T-helper 17 cell (primary cell): ENCODE results near the gene TMEM88. TPM values are rescaled to one million over a fixed set of nuclear protein-coding genes. Genes with fewer than 3 reads are reported as not detected.
A peak's percentile ranks its signal among the peaks of the same experiment; 100 is the strongest.
"Not testable (repeated sequence)": the region's sequence is repeated elsewhere in the genome, so short reads cannot be mapped to it uniquely, and the experiment has no call there.

ENCODE experiments used
- ATAC-seq: fragments of 150-1000 bp; cut with Tn5 transposase; 2 replicates; pipeline ENCODE4 v1.10.0; 2021; ENCODE audit warnings: mild to moderate bottlenecking, moderate library complexity
- DNase-seq, 3 donors: peaks; one replicate each; pipeline versions ENCODE4 v3.0.0 to v3.0.0-alpha.2; 2020 to 2021
- H3K9me3 ChIP-seq: one replicate; pipeline ENCODE4 v1.7.0; 2013; ENCODE audit warnings: low read length, mild to moderate bottlenecking; ENCODE audit not compliant: control insufficient read depth, poor library complexity, severe bottlenecking
- H3K27ac Mint-ChIP-seq: one replicate; pipeline ENCODE4 v1.8.0; 2022; ENCODE audit warnings: mild to moderate bottlenecking, moderate library complexity, mixed read lengths
- H3K27me3 Mint-ChIP-seq: one replicate; pipeline ENCODE4 v1.8.0; 2022; ENCODE audit warnings: mixed read lengths
- H3K36me3 Mint-ChIP-seq: one replicate; pipeline ENCODE4 v1.8.0; 2022; ENCODE audit warnings: low read depth, mixed read lengths
- H3K4me1 Mint-ChIP-seq: one replicate; pipeline ENCODE4 v1.8.0; 2022; ENCODE audit warnings: mild to moderate bottlenecking, mixed read lengths
- H3K4me3 Mint-ChIP-seq: one replicate; pipeline ENCODE4 v1.8.0; 2022; ENCODE audit warnings: mild to moderate bottlenecking, moderate library complexity, mixed read lengths
- total RNA-seq, 4 donors: library from RNA in 2 of 4; stranded (reverse) in 2 of 4; gene quantifications; one replicate each; pipeline ENCODE4 v1.2.3 and lab custom pipeline; 2022 to 2026

The TMEM88 gene
- total RNA-seq, 2 donors from 2014 or later: 31.0 to 31.3 TPM

DNA sequence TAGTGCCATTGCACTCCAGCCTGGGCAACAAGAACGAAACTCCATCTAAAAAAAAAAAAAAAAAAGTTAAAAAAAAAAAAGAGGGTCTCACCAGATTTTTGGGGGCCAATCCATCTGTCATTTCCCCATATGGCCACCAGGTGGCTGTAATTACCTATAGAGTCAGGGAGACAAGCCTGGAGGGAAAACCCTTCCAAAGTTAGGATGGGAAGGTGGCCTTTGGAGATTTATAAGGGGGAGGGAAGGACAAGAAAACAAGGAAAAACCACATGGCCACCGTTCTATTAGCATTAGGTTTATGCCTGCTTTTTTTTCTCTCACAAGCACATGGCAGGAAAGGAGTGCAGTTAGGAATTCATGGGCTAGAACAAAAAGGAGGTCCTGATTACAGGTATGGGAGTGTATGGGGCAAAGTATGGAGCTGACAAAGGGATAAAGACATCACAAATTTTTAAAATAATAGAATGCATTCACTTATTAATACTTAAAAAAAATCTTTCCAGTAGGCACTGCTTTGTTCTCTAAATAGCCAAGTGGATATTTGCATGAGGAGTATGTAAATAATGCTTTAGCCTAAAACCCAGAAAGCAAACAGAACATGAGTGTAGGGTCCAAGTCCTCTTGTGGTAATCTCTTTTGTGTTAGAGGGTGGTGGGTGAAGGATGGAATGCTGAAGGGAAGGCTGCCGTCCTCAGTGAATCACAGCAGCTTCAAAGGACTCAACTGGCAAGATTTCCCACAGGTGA is 8.0 kb downstream of the TMEM88 start:
- H3K36me3 Mint-ChIP-seq: peaks cover 6% of the 10 kb centered on the region
- DNase-seq: peak in 1 of 3 donors; percentile 39
- ATAC-seq: no peak
- no peak overlapping the region for H3K4me3 Mint-ChIP-seq
- H3K4me1 Mint-ChIP-seq: peaks cover 30% of the 10 kb centered on the region
- no peaks in the 10 kb centered on the region for H3K27me3 Mint-ChIP-seq
- H3K9me3 ChIP-seq: no peaks in the 10 kb centered on the region
- H3K27ac Mint-ChIP-seq: peak overlapping the region; percentile 57

DNA sequence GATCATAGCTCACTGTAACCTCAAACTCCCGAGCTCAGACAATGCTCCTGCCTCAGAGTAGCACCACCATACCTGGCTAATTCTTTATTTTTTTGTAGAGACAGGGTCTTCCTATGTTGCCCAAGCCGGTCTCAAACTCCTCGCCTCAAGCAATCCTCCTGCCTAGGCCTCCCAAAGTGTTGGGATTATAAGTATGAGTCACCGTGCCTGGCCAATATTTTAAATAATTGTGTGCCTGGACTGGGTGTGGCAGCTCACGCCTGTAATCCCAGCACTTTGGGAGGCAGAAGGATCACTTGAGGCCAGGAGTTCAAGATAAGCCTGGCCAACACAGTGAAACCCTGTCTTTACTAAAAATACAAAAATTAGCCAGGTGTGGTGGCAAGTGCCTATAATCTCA is 9.5 kb downstream of the TMEM88 start:
- not testable (repeated sequence) for H3K9me3 ChIP-seq, H3K4me3 Mint-ChIP-seq, H3K36me3 Mint-ChIP-seq, DNase-seq, H3K27ac Mint-ChIP-seq, ATAC-seq, H3K27me3 Mint-ChIP-seq
- H3K4me1 Mint-ChIP-seq: peaks cover 36% of the 10 kb centered on the region

DNA sequence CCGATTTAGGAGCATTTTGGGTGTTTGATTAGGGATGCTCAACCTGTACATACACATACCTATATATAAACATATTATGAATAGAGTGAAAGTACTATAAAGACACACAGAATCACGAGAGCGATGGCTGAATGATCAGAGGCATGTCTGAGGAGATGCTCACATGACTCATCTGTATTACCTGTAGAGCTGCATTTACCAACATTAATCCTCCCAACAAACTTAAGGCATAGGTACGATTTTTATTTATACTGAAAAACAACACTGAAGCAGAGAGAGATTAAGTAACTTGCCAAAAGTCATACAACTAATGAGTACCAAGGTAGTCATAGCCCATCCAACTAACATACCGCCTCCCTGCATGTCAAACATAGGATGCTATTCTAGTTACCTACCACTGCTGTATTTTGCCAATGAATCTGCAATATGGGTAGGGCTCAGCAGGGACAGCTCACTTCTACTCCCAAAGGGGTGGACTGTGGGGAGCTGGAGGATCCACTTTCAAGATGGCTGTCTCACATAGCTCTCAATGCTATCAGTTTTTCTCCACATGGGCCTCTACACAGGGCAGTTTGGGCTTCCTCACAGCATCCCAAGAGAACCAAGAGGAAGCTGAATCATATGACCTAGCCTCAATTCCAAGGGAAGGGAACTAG is 10.3 kb downstream of the TMEM88 start:
- no peak overlapping the region for H3K27ac Mint-ChIP-seq
- no peak overlapping the region for H3K4me3 Mint-ChIP-seq
- ATAC-seq (no peak), DNase-seq (no peak)
- H3K36me3 Mint-ChIP-seq: peaks cover 3% of the 10 kb centered on the region
- H3K27me3 Mint-ChIP-seq: no peaks in the 10 kb centered on the region
- no peaks in the 10 kb centered on the region for H3K9me3 ChIP-seq
- H3K4me1 Mint-ChIP-seq: peaks cover 31% of the 10 kb centered on the region

DNA sequence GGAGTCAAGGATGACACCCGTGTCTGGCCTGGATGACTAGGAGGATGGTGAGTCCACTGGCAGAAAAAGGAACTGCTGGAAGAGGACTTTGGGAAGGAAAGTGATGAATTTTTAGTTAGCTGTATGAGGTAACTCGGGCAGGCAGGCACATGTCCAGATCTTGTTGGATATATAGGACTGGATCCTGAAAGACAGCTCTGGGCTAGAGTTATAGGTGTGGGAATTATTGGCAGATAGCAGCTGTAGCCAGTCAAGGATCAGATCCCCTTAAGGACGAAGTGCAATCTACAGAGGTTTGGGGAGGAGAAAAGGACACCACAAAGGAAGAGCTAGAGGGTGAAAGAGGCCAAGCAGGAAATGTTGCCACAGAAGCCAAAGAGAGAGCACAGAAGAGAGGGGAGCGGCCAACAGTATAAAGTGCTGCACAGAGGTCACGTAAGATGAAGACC is 13.0 kb downstream of the TMEM88 start:
- Mint-ChIP-seq H3K36me3 (no peaks in the 10 kb centered on the region), H3K27me3 (no peaks in the 10 kb centered on the region), H3K4me1 (peaks cover 24% of the 10 kb centered on the region), H3K4me3 (peak overlapping the region; percentile 89), H3K27ac (peak overlapping the region; percentile 95)
- no peaks in the 10 kb centered on the region for H3K9me3 ChIP-seq
- peak; percentile 91 for ATAC-seq
- no peak for DNase-seq

DNA sequence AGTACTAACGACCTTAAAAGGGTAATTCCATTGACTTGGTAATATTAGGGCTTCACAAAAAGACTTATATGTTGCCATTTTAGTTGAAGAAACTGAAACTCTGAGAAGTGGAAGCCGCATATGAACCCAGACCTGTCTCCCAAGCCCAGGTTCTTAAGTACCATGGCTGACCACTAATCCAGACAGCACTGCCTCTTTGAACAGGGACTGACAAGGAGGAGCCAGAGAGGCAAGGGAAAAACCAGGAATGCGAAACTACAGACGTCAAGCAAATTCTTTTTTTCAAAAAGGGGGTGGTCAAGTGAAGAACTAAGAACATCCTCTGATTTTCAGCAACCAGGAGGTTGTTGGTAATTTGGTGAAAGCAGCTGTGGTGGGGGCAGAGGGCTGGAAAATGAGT is 18.2 kb downstream of the TMEM88 start:
- H3K4me3 Mint-ChIP-seq: no peak overlapping the region
- no peaks in the 10 kb centered on the region for H3K27me3 Mint-ChIP-seq
- no peaks in the 10 kb centered on the region for H3K9me3 ChIP-seq
- H3K27ac Mint-ChIP-seq: no peak overlapping the region
- H3K4me1 Mint-ChIP-seq: peaks cover 35% of the 10 kb centered on the region
- ATAC-seq (no peak), DNase-seq (no peak)
- peaks cover 11% of the 10 kb centered on the region for H3K36me3 Mint-ChIP-seq

DNA sequence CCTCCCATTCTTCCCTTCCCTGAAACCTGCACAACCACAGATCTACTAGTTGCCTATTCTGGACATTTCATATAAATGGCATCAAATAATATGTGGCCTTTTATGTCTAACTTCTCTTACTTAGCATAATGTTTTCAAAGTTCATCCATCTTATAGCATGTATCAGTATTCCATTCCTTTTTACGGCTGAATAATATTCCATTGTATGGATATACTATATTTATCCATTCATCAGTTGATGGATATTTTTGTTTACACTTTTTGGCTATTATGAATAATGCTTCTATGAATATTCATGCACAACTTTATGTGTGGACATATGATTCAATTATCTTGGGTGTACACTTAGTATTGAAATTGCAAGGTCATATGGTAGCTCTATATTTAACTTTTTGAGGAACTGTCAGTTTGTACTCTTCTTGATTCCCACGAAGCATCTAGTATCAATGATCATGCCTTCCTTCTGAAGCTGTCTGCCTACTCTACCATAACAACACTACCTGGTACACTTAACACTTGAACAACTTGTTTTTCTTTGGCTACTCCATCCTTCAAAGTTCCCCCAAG is 21.0 kb downstream of the TMEM88 start:
- peak overlapping the region; percentile 79 for H3K27ac Mint-ChIP-seq
- no peak for ATAC-seq

DNA sequence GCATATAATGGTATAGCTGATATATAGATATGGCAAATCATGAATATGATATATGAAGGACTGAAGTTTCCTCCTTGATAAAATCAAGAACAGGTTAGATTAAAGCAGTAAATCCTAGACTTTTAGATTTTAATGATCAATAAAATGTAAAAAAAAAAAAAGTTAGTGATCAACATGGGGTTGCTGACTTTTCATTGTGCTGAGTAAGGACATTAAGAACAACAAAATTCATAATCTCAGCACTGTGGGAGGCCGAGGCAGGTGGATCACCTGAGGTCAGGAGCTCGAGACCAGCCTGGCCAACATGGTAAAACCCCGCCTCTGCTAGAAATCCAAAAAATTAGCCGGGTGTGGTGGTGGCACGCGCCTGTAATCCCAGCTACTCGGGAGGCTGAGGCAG is 23.4 kb downstream of the TMEM88 start:
- Mint-ChIP-seq H3K27ac (no peak overlapping the region), H3K27me3 (no peaks in the 10 kb centered on the region), H3K4me3 (no peak overlapping the region), H3K36me3 (peaks cover 11% of the 10 kb centered on the region), H3K4me1 (peaks cover 23% of the 10 kb centered on the region)
- ATAC-seq (no peak), DNase-seq (no peak)
- H3K9me3 ChIP-seq: no peaks in the 10 kb centered on the region

More for the DNA sequence above, 21.0 kb downstream of the TMEM88 start:
- no peak overlapping the region for H3K4me3 Mint-ChIP-seq
- H3K36me3 Mint-ChIP-seq: peaks cover 11% of the 10 kb centered on the region
- H3K4me1 Mint-ChIP-seq: peaks cover 27% of the 10 kb centered on the region
- H3K9me3 ChIP-seq: no peaks in the 10 kb centered on the region
- no peak for DNase-seq
- H3K27me3 Mint-ChIP-seq: no peaks in the 10 kb centered on the region

DNA sequence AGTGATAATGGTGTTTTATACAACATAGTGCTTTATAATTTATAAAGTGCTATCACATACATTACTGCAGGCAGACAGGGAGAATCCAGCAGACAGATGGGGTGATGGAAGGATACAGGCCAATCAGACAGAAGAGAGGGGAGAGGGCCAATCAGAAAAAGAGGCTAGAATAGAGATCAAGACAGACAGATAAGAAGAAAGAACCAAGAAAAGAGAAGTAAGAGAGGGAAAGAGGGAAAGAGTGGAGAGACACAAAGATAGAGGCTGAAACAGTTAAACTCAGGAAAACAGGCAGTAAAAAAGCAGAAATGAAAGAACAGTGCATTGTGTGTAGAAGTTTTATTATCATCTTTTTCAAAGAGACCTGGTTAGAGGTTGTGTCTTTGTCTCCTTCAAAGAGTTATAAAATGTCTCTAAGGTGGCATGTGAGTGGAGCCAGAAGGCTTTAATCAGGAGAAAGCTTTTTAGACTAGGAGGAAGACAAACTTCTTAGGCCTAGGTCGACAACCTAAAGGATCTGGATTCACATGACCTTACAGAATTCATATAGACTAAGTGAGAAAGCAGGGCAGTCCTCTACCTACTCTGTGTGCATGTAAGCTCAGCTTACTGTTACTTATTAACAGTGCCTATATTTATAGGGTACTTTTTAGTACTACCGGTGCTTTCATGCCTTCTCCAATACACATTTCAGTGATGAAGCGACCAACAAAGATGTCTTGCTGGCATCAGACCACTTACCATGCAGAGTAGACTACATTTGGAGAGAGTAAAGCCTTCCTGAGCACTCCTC is 25.4 kb downstream of the TMEM88 start:
- no peaks in the 10 kb centered on the region for H3K27me3 Mint-ChIP-seq
- H3K27ac Mint-ChIP-seq: no peak overlapping the region
- DNase-seq: no peak
- no peak overlapping the region for H3K4me3 Mint-ChIP-seq
- no peak for ATAC-seq
- no peaks in the 10 kb centered on the region for H3K9me3 ChIP-seq
- peaks cover 11% of the 10 kb centered on the region for H3K4me1 Mint-ChIP-seq
- peaks cover 5% of the 10 kb centered on the region for H3K36me3 Mint-ChIP-seq

DNA sequence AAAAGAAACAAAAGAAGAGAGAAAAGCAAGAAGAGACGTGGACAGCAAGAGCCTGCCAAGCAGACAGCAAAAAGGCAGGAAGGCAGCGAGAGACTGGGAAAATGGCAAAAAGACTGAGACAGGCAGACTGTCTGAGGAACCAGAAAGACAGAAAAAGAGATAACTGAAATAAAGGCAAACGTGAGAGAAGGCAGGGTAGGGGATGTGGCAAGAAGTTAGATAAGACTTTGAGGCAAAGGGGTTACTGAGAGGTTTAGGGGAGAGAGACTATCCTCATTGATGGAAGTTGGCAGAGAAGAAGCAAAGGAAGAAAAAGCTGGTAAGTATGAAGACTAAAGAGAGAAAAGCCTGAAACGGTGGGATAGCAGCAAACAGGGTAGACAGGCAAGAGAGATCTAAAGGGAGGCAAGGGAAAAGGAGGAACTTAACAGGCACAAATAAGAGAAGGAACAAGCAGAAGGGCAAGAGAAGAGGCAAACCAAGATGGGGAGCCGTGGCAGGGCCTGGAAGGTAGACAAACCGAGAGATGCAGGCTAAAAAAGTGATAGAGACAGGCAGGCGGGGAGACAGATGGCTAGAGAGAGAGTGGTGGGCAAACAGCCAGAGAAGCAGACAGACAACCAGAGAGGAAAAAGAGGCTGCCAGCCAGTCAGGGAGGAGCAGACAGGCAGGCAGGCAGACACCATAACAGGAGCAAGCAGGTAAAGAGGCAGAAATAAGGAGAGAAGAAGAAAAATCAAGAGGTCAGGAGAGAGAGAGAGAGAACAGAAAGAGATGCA is 26.6 kb downstream of the TMEM88 start:
- Mint-ChIP-seq H3K4me1 (peaks cover 9% of the 10 kb centered on the region), H3K4me3 (no peak overlapping the region), H3K36me3 (peaks cover 4% of the 10 kb centered on the region), H3K27ac (no peak overlapping the region), H3K27me3 (no peaks in the 10 kb centered on the region)
- H3K9me3 ChIP-seq: no peaks in the 10 kb centered on the region
- ATAC-seq (no peak), DNase-seq (no peak)

DNA sequence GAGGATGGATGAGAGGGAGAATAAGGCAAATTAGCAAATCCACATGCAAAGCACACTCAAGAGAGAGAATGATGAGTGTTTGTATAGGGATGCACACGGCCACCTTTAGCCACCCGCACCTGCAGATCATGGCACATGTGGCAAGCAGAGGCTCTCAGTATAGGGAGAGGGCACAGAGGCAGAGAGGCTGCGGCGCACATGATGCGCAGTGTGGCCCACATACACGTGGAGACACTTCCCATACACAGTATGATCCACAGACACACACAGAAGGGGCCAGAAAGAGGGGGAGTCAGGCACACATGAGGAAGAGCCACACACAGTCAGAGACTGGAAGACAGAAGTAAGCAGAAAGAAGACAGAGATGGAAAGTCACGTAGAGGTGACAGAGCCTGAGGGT is 27.2 kb downstream of the TMEM88 start:
- ATAC-seq: no peak
- H3K4me1 Mint-ChIP-seq: peaks cover 10% of the 10 kb centered on the region
- no peak overlapping the region for H3K27ac Mint-ChIP-seq
- no peaks in the 10 kb centered on the region for H3K27me3 Mint-ChIP-seq
- no peak overlapping the region for H3K4me3 Mint-ChIP-seq
- DNase-seq: no peak
- peaks cover 3% of the 10 kb centered on the region for H3K36me3 Mint-ChIP-seq
- H3K9me3 ChIP-seq: no peaks in the 10 kb centered on the region

DNA sequence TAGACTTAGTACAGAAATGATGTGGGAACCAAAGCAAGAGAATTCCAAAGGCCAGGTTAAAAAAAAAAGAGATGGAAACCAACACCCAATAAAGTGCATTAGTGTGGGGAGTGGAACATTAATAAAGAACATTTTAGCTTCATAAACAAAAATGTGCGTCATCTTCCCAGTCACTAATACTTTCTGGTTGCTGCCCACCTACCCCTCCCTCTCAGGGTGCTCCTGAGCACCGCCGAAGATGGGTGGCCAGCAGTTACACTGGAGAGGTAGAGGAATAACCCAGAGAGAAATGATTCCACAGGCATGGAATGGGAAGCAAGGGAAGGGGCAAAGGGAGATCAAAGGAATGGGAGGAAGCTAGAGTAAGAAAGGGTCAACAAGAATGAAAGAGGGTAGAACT is 27.8 kb downstream of the TMEM88 start:
- no peaks in the 10 kb centered on the region for H3K27me3 Mint-ChIP-seq
- DNase-seq: no peak
- no peaks in the 10 kb centered on the region for H3K9me3 ChIP-seq
- peaks cover 3% of the 10 kb centered on the region for H3K36me3 Mint-ChIP-seq
- H3K27ac Mint-ChIP-seq: no peak overlapping the region
- no peak overlapping the region for H3K4me3 Mint-ChIP-seq
- ATAC-seq: no peak
- peaks cover 9% of the 10 kb centered on the region for H3K4me1 Mint-ChIP-seq

DNA sequence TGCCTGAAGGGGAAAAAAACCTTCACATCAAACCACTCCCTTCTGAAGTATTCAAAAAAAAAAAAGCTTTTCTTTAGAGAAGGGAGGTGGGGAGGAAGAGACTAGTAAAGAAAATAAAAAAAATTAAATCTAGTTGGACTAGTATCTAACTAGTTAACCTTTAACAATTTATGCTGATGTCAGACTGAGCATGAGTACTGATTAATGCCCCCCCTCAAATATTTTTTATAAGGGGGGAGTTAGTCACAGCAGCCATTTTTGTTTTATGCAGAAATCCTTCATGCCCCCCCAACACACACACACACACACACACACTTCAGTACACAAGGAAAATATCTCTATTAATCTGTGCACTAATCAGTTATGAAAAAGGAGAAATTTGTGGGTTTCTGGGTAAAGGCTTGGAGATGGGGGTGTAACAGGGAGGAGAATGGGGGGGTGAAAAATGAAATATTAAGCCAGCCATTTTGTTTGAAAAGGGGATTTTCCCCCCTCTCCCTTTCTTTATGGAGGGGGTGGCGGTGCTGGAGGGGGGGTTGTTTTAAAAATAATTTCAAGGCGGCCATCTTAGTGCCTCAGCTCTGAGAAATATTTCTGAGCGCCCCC is 29.0 kb downstream of the TMEM88 start:
- ATAC-seq: no peak

More for the DNA sequence above, 29.0 kb downstream of the TMEM88 start:
- peak in 1 of 3 donors; percentile 26 for DNase-seq
- Mint-ChIP-seq H3K36me3 (peaks cover 3% of the 10 kb centered on the region), H3K4me3 (peak overlapping the region; percentile 87), H3K4me1 (peaks cover 9% of the 10 kb centered on the region), H3K27me3 (no peaks in the 10 kb centered on the region), H3K27ac (no peak overlapping the region)
- H3K9me3 ChIP-seq: no peaks in the 10 kb centered on the region
